ENCODE data around the gene MANEAL.

Gene MANEAL

DNA sequence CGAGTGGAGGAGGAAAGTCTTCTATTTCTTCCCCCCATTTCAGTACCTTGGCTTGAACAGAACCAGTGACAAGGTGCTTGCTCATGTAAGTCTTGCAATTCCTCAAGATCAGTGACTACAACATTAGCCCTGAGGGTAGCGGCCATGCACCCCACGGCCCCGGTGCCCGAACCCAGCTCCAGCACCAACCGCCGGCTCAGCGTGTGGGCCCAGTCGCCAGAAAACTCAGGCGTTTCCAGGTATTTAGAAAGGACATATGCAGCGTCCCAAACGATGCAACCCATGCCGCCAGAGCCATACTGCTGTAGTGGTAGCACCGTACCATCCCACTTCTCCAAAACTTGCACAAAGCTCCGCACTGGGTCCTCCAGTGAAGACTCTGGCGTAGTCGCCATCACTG, 11.2 kb upstream of the MANEAL start:
- no peak for DNase-seq

DNA sequence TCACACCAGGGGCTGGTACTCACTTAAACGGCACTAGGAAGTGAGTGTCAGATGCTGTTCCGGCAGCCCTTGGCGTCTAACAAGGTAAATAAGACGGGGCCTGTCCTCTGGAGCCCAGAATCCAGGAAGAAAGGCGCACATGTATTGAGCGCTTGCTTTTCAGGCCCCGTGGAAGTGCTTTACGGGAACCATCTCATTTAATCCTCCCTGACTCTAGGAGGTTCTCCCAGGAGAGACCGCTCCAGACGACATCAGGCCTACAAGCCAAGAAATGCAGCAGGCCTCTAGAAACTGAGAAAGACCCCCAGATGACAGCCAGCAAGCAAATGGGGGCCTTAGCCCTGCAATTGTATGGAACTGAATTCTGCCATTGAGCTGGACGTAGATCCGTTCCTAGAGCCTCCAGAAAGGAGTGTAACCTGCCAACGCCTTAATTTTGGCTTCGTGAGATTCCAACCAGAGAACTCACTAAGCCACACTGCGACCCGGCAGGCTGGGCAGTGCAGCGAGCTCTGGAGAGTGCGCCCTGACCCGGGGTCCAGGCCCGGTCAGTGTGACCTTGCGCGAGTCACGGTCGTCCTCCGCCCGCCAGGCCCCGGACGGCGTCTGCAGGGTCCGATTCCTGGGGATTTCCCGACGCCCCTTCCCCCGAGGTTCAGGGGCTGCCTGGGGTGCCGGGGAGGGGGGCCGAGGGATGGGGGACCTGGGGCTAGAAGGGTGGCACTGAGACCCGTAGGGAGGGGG, 532 bp upstream of the MANEAL start:
- no peak for DNase-seq

DNA sequence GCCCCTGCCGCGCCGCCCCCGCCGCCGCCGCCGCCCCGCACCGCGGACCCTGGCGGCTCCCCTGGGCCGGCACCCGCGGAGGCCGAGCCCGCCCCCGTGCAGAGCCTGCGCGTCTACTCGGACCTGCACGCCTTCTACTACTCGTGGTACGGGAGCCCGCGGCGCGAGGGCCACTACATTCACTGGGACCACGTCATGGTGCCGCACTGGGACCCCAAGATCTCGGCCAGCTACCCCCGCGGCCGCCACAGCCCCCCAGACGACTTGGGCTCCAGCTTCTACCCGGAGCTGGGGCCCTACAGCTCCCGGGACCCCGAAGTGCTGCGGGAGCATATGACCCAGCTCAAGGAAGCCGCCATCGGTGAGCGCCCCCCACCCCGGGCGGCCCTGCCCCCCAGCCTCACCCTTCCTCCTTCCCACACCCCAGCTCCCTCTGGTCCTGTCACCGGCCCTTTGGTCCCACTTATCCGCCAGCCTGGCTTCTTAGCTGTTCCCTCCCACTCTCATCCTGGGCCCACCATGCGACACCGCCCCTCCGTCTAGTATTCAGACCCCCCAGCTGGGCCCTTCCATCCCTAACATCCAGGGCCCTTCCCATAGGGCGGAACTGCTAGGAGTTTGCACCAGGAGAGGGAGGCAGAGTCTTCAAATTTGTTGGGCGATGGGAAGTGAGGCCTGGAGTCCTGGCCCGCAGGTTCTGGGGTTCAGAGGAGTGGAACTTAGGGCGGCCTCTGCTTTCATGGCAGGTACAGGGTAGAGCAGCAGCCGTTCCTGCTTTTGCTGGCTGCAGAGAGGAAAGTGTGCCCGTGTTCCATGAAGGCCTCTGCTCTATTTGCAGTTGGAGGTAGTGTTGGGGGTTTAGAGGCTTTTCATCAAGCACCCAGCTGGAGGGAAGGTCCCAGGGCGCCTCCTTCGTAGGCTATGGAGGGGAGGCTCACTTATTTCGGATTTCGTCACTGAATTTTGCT, 1.0 kb downstream of the MANEAL start:
- no peak for DNase-seq

DNA sequence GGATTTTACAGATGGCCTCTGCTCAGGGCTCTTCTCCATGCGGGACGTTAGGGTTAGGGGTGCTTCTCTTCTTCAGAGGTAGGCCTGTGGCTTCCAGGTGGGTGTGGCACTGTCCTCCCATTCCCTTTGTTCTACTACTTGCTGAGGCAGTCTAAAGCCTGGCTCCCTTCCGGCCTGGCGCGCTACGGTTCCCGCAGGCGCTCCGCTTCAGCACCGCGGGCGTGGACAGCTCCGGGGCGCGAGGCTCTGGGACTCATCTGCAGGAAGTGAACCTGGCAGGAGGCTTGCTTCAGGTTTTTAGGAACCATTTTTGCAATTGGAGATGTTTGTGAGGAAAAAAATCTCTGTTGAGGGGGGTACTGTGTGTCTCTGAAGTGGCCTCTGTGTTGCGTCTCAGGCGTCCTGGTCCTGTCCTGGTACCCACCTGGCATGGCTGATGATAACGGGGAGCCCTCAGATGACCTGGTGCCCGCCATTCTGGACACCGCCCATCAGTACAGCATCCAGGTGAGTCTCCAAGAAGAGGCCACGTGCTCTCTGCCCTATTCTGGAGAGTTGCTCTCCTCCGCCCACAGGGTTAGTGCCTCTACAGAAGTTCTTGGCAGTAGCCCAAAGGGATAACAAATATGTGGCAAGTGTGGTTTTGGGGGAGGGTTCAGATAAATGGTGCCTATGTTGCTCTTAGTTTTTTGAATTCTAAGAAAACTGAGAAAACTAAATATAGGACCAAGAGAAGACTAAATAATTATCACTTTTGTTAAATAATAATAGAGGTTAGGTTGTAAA, 1.9 kb downstream of the MANEAL start:
- peak; percentile 33 for DNase-seq

DNA sequence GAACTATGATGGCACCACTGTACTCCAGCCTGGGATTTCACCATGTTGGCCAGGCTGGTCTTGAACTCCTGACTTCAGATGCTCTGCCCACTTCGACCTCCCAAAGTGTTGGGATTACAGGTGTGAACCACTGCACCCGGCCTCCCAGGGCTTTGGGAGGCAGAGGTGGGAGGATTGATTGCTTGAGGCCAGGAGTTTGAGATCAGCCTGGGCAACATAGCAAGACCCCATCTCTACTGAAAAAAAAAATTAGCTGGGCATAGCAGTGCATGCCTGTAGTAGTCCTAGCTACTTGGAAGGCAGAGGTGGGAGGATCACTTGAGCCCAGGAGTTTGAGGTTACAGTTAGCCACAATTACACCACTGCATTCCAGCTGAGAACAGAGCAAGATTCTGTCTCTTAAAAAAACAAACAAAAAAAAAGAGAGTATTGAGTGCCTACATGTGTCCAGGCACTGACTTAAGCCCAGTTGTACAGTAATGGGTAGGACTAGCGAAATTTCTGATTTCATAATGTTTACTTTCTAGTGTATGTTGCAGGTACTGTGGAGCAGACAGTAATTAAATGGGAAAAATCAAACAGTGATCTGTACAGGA, 4.2 kb downstream of the MANEAL start:
- DNase-seq = no peak

DNA sequence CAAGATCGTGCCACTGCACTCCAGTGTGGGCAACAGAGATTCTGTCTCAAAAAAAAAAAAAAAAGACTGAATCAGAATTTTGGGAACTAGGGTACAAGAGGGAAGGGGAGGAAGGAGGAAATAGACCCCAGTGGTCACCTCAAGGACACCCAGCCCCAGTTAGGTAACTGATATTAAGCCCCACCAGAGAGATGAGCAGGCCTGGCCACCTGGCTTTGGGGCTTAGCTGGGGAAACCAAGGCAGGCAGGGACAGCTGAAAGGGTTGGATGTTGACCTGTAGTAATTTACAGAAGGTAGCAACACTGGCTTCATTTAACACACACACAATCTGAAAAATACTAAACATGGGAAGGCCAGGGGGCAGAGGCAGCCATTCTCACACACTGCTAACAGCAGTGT, 8.8 kb downstream of the MANEAL start:
- DNase-seq = no peak

DNA sequence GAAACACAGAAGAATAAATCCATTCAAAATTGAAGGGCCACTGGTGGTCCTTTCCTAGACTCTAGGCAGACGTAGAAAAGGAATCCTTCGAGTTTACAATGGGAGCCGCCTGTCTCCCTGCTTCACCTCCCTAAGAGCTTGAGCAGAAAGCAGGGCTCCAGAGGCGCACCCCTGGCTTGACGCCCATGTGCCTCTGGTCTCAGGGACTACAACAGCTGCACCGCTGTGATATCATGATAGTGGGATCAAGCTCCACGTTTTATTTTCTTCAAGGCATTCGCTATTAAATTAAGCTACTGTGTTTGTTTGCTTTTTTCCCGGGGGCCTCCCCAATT, 13.5 kb downstream of the MANEAL start:
- DNase-seq = no peak

DNA sequence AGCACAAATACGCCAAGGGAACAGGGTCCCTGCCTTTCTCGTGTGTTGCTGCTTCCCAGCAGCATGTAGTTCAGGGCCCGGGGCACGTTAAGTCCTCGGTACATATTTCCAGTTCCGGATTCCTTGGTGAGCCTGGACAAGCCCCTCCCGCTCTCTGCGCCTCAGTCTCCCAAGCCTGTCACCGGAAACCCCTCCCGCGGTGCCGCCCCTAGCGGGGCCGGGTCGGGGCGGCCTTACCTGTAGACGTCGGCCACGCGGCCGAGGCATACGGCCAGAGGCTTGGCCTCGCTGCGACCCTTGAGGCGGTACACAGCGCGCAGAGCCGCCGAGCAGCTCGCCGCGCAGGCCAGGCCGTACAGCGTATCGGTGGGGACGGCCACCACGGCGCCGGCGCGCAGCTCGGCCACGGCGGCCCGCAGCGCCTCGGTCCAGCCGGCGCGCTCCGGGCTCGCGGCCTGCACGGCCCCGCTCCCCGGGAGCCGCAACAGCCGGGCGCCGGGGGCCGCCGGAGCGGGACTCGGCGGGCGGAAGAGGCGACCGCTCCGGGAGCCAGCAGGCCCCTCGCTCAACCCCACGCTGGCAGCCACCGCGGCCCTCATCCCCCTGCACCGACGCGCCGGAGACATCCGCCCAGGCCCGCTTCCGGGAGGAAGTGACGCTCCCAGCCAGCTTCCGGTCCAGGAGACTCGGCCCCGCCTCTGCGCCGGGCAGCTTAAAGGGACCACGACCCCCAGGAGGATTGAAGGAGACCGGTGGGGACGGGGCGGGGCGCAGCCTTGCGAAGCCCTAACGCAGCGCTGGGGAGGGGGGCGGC, 14.1 kb downstream of the MANEAL start, which contains the start of the genes C1orf122 and YRDC:
Gene C1orf122, plus strand, starts transcription at position 236 of the 814 bp plus-strand sequence. CDS start 615 bp downstream, outside the sequence.
Gene YRDC, minus strand, starts transcription at position 654 of the 814 bp plus-strand sequence. Its CDS starts 28 bp downstream, at position 626.
- DNase-seq = peak; percentile 93

DNA sequence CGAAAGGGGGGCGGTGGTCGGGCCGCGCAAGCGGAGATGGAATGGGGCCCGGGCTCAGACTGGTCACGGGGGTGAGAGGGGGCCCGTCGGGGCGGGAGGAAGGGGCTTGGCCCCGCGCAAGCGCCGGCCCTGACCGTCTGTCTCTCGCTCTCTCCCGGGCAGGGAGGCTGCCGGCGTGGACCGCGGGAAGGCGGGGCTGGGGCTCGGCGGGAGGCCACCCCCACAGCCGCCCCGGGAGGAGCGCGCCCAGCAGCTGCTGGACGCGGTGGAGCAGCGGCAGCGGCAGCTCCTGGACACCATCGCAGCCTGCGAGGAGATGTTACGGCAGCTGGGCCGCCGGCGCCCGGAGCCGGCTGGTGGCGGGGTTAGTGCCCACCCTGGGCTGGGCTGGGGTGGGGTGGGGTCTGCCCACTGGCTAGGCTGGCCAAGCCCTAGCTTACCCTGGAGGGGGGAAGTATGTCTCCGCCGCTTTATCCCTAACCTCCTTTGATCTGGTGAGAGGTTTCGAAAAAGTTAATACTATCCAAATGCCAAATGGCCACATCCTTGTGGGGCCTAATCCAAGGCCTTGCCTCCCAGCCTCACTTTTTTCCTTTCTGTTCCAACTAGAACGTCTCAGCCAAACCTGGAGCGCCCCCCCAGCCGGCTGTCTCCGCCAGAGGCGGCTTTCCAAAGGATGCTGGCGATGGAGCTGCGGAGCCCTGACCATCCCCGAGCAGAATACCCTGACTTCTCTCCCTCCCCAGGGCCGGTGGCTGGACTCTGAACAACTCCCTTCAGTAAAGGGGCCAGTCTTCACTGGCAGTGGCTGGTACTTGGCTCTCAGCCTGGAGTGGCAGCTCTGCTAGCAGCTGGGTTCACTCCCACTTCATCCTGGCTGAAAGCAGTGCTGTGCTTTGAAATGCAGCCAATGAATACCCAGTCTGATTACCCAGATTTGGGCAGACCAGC, 15.0 kb downstream of the MANEAL start:
- peak; percentile 58 for DNase-seq

DNA sequence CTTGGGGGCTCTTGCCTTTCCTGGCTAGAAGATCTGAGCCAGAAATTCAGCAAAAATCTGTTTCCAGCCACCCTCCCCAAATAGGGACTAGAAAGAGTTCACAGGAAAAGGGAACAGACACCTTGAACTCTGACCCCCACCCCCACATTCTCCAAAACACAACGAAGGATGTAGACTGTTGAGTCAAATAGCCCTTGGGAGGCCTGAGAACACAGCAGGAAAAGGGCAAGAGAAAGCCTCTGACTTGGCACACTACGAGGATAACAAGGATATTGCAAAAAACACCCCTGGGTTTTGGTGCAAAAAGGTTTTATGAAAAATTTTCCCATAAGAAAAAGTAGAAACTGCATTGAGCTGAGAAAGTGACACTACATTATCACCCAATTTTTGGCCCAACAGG, 16.3 kb downstream of the MANEAL start:
- no peak for DNase-seq

DNA sequence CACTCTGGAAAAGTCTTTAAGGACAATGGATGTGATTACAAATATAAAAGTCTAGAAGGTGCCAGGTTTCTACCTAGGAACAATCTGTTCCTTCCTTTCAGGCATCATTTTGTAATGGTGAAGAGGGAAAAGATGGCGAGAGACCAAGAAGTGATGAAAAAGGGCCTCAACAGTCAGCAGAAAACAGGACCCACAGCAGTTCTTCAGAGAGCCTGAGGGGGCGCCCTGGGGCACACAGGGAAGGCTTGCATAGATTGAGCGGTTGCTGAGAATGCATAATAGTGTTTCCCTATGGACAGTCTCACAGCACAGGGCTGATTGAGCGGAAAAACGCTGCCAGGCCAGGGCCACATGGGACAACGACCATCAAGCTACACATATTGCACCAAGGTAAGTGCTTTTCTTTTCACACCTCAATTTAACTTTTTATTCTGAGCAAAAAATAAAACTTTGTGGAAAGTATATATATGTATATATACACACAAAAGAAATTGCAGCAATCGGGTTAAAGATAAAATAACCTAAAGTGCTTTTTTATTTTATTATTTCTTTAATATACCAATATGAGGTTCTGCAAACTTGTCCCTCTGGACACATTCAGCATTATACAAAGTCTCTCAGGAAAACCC, 17.5 kb downstream of the MANEAL start:
- peak; percentile 74 for DNase-seq

DNA sequence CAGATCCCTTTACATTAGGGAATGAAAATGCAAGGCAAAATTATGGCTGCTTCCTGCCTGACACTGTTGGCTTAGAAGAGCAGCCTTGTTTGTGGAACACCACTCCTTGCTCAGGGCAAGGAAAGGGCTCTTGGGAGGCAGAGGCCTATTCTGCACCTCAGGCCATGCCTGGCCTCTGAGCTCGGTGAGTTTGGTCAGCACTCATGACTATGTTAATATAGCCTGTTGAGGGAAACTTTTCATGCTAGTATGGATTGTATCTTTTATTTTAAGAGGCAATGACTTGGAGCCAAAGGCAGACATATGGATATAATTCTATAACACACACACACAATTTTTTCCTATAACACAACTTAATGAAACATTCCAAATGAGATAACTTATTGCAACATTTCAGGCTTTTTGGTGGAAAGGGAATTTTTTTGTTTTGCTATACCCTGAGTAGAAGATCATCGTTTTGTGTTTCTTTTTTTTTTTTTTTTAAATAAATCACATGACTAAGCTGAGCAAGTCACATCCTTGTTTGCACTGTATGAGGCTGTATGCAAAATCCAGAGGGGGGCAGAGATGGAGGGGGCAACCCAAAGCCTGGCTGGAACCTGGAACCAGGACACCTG, 20.0 kb downstream of the MANEAL start:
- no peak for DNase-seq

DNA sequence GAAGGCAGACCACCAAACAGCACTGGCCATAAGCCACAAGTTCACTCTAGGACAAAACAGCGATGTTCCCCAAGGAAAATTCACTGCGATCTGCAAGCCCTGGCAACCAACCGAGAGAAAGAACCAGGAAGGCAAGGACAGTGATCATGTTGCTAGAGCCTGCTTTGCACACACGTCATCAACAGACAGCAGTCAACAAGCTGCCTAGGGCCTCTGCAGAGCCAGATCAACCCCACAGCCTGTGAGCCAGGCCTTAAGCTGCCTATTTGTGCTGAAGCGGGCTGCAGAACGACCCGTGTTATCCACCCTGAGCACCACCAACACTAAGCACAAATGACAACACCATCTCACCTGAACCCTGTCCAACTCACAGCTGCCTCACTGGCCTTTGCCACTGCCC, 20.6 kb downstream of the MANEAL start:
- no peak for DNase-seq

DNA sequence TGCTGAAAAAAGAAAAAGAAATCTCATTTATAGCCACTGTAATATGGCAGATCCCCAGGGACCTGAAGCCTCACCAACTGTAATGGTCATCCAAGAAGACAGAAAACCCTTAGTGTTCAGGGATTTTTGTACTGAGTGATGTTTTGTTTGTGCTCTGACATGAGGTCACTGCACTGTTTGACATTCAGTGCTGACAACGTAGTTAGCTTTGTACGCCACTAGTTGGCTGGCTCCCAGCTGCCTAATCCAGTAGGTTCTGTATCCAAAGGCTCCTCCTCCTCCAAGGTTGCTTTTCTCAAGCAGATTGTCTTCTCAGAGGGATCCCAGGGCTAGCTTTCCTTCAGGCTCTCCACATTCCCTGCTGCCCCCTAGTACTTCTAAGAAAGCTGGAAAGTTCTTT, 23.8 kb downstream of the MANEAL start:
- DNase-seq = no peak

DNA sequence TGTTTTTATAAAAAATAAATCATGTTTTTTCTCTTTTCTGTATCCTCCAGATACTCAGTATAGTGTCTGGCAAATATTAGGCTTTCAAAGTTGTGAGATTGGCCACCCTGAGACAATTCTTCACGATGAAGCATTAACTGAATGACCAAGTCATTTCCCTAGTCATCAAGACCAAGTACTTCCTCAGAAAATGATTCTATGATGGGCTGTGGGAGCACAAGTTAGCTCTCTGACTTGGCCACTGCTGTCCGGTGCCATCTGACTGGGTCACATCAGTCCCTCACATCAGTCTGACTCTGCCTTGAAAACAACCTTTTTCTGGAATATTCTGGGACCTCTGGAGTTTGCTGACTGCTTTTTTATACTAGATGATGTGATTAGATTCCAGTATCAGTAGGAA, 27.8 kb downstream of the MANEAL start:
- DNase-seq = no peak

DNA sequence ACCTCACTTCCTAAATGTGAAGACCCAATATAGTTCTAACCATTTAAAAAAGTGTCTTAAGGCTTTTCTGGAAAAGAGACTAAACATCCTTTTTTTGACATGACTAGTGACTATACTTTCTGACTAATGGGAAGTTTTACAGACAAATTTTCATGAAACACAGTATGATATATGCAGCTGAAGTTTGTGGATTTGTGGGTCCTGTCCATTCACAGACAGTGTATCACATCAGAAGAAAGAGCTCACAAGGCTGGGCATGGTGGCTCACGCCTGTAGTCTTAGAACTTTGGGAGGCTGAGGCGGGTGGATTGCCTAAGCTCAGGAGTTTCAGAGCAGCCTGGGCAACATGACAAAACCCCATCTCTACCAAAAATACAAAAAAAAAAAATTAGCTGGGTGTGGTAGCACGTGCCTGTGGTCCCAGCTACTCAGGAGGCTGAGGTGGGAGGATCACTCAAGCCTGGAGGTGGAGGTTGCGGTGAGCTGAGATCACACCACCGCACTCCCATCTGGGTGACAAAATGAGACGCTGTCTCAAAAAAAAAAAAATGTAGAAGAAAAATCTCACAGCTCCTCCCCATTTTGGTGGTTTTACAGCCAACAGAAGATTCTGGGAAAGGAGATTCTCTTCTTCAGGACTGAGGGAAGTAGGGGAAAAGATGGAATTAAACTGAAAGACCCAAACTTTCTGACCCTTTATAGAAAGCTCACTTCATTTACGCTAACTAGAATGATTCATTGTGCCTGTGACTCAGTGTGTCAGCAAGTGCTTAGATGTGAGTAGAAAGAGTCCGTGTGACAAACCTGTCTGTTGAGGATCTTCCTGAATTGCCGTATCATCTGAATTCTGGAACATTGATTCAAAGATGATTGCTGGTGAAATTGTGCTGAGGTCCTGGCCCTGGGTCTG, 29.5 kb downstream of the MANEAL start:
- no peak for DNase-seq

DNA sequence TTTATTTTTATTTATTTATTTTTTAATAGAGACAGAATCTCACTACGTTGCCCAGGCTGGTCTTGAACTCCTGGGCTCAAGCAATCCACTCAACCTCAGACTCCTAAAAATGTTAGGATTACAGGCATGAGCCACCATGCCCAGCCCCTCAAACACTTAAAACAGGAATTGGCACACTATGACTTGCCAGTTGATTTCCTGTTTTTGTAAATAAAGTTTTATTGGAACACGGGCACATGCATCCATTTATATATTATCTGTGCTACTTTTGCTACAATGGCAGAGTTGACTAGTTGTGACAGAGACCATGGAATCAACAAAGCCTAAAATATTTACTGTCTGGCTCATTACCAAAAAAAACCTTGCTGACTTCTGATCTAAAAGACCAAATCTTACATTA, 30.4 kb downstream of the MANEAL start:
- DNase-seq = no peak

DNA sequence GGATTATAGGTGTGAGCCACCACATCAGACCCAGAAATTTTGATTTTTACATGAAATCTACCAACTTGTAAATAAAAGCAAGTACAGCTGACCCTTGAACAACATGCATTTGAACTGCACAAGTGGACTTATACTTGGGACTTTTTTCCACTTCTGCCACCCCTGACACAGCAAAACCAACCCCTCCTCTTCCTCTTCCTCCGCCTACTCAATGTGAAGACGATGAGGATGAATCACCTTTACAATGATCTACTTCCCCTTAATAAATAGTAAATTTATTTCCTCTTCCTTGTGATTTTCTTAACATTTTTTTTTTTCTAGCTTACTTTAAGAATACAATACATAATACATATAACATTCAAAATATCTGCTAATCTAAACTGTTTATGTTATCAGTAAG, 31.9 kb downstream of the MANEAL start:
- no peak for DNase-seq
